GM21786 (cell line): Measurements from ENCODE around the gene FRS2.
"Not testable (repeated sequence)": the region's sequence is repeated elsewhere in the genome, so short reads cannot be mapped to it uniquely, and the experiment has no call there.

Source experiments
- ATAC-seq: cut with Tn5 transposase; IDR thresholded peaks from one replicate; pipeline ENCODE4 v1.9.1; 2021; ENCODE audit not compliant: unreplicated experiment

Gene FRS2, protein sequence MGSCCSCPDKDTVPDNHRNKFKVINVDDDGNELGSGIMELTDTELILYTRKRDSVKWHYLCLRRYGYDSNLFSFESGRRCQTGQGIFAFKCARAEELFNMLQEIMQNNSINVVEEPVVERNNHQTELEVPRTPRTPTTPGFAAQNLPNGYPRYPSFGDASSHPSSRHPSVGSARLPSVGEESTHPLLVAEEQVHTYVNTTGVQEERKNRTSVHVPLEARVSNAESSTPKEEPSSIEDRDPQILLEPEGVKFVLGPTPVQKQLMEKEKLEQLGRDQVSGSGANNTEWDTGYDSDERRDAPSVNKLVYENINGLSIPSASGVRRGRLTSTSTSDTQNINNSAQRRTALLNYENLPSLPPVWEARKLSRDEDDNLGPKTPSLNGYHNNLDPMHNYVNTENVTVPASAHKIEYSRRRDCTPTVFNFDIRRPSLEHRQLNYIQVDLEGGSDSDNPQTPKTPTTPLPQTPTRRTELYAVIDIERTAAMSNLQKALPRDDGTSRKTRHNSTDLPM

GRCh38 chr12:69470189-69471075 lies at the start of gene FRS2:
TSS of gene FRS2 (plus strand) at chr12:69470388. CDS start at chr12:69569031, 98,643 bp downstream.
- peak; percentile 89 for ATAC-seq

- no peak for ATAC-seq
These were observed 48.6 kb upstream of the FRS2 start for GRCh38 chr12:69421548-69421947.

GRCh38 chr12:69423037-69423905 lies 46.9 kb upstream of the FRS2 start:
- ATAC-seq = no peak

DNA sequence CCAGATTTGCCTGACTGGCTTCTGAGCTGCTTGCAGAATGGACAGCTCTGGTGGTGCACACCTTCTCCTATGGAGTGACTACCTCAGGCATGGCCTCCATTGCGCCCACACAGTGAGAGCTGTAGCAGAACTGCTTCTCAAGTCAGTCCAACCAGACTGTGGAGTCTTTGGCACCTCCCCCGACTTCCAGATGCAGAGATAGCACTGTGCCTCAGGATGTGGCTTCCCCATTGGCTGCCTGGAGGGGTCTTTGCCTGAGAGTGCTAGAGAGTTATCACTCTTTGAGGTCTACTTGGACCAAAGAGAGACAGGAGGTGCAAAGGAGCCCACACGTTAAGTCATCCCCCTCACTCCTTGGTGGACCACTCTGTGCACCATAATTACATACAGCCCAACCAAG lies 44.8 kb upstream of the FRS2 start:
- no peak for ATAC-seq

GRCh38 chr12:69428351-69429073 lies 41.7 kb upstream of the FRS2 start:
- ATAC-seq = no peak

DNA sequence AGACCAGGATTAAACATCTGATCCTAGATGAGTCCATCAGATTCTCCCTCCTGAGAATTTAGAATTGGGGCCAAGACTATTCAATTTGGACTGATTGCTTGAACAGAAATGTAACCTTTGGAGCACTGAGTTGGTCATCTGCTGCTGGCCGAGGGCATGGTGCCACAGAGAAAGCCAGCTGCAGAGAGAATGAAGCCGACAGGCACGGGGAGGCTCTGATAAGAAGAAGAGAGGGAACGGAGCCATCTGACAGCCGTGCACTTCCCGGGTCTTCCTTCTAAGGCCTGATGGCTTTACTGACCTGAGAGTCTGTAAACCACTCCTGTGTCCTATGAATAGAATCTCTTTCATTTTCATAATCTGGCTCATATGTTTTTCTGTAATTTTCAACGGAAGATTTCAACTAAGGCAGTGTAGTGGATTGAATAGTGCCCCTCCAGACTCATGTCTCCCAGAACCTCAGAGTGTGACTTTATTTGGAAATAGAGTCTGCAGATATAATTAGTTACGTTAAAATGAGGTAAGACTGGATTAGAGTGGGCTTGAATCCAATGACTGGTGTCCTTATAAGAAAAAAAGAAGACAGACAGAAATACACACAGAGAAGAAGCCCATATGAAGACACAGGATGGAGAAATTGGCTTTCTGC lies 39.1 kb upstream of the FRS2 start:
- no peak for ATAC-seq

- ATAC-seq = no peak
These were observed 38.5 kb upstream of the FRS2 start for GRCh38 chr12:69431591-69432222.

- no peak for ATAC-seq
These were observed 36.5 kb upstream of the FRS2 start for GRCh38 chr12:69433653-69434052.

DNA sequence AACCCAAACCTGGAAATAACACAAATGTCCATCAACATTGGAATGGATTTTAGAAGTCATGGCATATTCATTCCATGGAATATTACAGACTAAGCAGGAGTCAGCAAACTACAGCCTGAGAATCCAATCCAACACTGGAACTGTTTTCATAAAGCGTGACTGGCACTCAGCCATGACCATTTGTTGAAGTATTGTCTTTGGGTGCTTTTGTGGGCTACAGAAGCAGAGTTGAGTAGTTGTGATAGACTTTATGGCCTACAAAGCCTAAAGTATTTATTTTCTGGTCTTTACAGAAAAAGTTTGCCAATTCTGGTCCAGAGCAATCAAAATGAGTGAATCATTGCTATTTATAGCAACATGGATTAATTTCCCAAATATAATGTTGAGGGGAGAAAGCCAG lies 34.5 kb upstream of the FRS2 start:
- no peak for ATAC-seq

- no peak for ATAC-seq
These were observed 33.1 kb upstream of the FRS2 start for GRCh38 chr12:69437073-69437472.

GRCh38 chr12:69438539-69438938 lies 31.6 kb upstream of the FRS2 start:
- no peak for ATAC-seq

GRCh38 chr12:69440016-69440415 lies 30.2 kb upstream of the FRS2 start:
- ATAC-seq = no peak

- no peak for ATAC-seq
These were observed 29.3 kb upstream of the FRS2 start for GRCh38 chr12:69440886-69441285.

GRCh38 chr12:69442894-69443293 lies 27.3 kb upstream of the FRS2 start:
- ATAC-seq = no peak

- ATAC-seq = no peak
These were observed 26.3 kb upstream of the FRS2 start for GRCh38 chr12:69443916-69444315.

DNA sequence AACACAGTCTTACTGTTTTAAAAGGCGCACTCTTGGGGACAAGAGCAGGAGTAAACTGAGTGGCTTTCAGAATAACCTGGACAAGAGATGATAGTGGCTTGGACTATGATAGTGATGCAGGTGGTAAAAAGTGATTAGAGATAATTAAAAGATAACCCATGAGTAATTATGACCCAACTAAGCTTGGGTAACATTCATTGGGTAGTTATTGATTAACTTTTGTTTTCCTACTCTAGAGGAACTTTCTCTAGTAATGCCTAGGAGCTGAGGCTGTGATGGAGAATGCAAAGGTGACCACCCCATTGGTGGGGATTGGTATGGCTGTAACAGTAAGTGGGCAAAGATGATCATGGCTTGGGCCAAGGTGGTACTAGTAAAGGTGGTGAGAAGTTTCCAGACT lies 22.3 kb upstream of the FRS2 start:
- ATAC-seq = no peak

- not testable (repeated sequence) for ATAC-seq
These were observed 17.5 kb upstream of the FRS2 start for GRCh38 chr12:69452598-69453132.

DNA sequence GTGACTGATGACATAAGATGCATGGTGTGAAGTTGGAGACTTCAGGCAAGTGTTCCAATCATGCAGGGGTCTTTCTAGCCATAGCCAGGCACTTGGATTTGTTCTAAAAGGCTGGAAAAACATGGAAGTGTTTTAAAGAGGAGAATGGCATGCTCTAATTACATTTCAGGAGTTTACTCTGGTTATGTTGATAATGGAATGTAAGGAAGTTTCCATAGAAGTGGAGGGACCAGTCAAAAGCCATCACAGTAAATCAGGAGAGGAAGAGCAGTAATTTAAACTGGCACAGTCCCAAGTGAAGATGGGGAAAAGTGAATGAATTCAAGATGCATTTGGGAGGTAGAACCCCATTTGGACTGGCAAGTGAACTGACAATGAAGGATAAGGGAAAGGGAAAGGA lies 13.9 kb upstream of the FRS2 start:
- no peak for ATAC-seq

- ATAC-seq = no peak
These were observed 12.8 kb upstream of the FRS2 start for GRCh38 chr12:69457433-69457832.
